ENCODE data around the gene ALKBH7.

GRCh38 chr19:6396305-6396704 lies 23.7 kb downstream of the ALKBH7 start:
- no peak for TF ChIP-seq EZH2 (IDR thresholded peaks at IDR 0.05; ENCODE audit: low read length)
- no peak for TF ChIP-seq CTCF (optimal IDR thresholded peaks at IDR 0.05 in 1 of 3, IDR thresholded peaks at IDR 0.05 in 1 of 3, conservative IDR thresholded peaks at IDR 0.05 in 1 of 3; ENCODE audit: extremely low read depth in 1 of 3, insufficient read depth in 2 of 3, low read length in 3 of 3)

All from keratinocyte (primary cell).